B cell (primary cell): ENCODE results near the gene XPNPEP3. TPM values are rescaled to one million over a fixed set of nuclear protein-coding genes. Genes with fewer than 3 reads are reported as not detected.
"Not testable (repeated sequence)": the region's sequence is repeated elsewhere in the genome, so short reads cannot be mapped to it uniquely, and the experiment has no call there.

Experiments used
- ATAC-seq: fragments of 200-7000 bp; cut with Tn5 transposase; one replicate; pipeline ENCODE4 v1.10.0; 2021; ENCODE audit warnings: low read depth, mild to moderate bottlenecking, moderate number of reproducible peaks, moderate library complexity
- CTCF ChIA-PET: fragments of 350-600 bp; sonication (Branson Sonifier 250); formaldehyde crosslinking; loops from one replicate; lab custom pipeline; 2021; ENCODE audit warnings: antibody characterized with exemption, inconsistent platforms; lab: Charles Lee
- POLR2A ChIA-PET: fragments of 350-600 bp; sonication (Branson Sonifier 250); formaldehyde crosslinking; loops from one replicate; lab custom pipeline; 2021; ENCODE audit warnings: antibody characterized with exemption; lab: Charles Lee
- DNase-seq: peaks from one replicate; pipeline ENCODE4 v3.0.0; 2013
- H2AFZ ChIP-seq: 2 replicates; pipeline ENCODE4 v1.6.1; 2012; ENCODE audit warnings: mild to moderate bottlenecking, low read depth, low read length; ENCODE audit not compliant: insufficient read depth, poor library complexity, severe bottlenecking
- H3K27ac ChIP-seq, 2 donors: 1 replicate in 1 of 2; 2 replicates in 1 of 2; pipeline ENCODE4 v1.5.1; 2012 to 2013; ENCODE audit warnings: low read length in 2 of 2, mild to moderate bottlenecking in 2 of 2, moderate library complexity in 1 of 2
- H3K27me3 ChIP-seq, 4 experiments: fragments of 200-600 bp in 1 of 4; sonication (generic) in 1 of 4; replicated peaks in 1 of 4; 1 replicate in 2 of 4; 2 replicates in 2 of 4; pipeline versions ENCODE4 v1.6.1 to v1.7.0; 2013 to 2016; ENCODE audit warnings: low read length in 3 of 4, mild to moderate bottlenecking in 2 of 4, mixed read lengths in 1 of 4, moderate library complexity in 1 of 4; ENCODE audit not compliant: insufficient read depth in 4 of 4, control insufficient read depth in 3 of 4; ENCODE audit errors: control extremely low read depth in 1 of 4
- H3K36me3 ChIP-seq, 2 experiments: replicated peaks in 1 of 2; 1 replicate in 1 of 2; 2 replicates in 1 of 2; pipeline versions ENCODE4 v1.6.1 to v1.7.1; 2013; ENCODE audit warnings: low read length in 1 of 2; ENCODE audit not compliant: insufficient read depth in 2 of 2, control insufficient read depth in 1 of 2; ENCODE audit errors: control extremely low read depth in 1 of 2, extremely low read depth in 1 of 2
- H3K4me1 ChIP-seq, 2 donors: fragments of 200-600 bp in 1 of 2; sonication (generic) in 1 of 2; 1 replicate in 1 of 2; 2 replicates in 1 of 2; pipeline versions ENCODE4 v1.5.1 to v1.6.1; 2013 to 2017; ENCODE audit warnings: low read length in 2 of 2; ENCODE audit not compliant: control insufficient read depth in 2 of 2, insufficient read depth in 2 of 2
- H3K4me2 ChIP-seq: replicated peaks from 2 replicates; pipeline ENCODE3; 2012; ENCODE audit warnings: mild to moderate bottlenecking, low read depth, low read length; ENCODE audit not compliant: poor library complexity, severe bottlenecking
- H3K4me3 ChIP-seq, 5 experiments: fragments of 200-600 bp in 1 of 5; sonication (generic) in 1 of 5; 1 replicate in 3 of 5; 2 replicates in 2 of 5; pipeline versions ENCODE4 v1.5.1 to v1.7.0; 2011 to 2016; ENCODE audit warnings: low read length in 4 of 5, mild to moderate bottlenecking in 4 of 5, low read depth in 2 of 5, control low read depth in 1 of 5, moderate library complexity in 1 of 5; ENCODE audit not compliant: insufficient read depth in 1 of 5; ENCODE audit errors: control extremely low read depth in 1 of 5, extremely low read depth in 1 of 5
- H3K79me2 ChIP-seq: fragments of 200-600 bp; sonication (generic); one replicate; pipeline ENCODE4 v1.6.0; 2016; ENCODE audit warnings: low read length; ENCODE audit not compliant: control insufficient read depth, insufficient read depth
- H3K9ac ChIP-seq: fragments of 200-600 bp; sonication (generic); 2 replicates; pipeline ENCODE4 v1.6.1; 2017; ENCODE audit warnings: mild to moderate bottlenecking, low read length, moderate library complexity
- H3K9me3 ChIP-seq, 3 donors: one replicate each; pipeline versions ENCODE4 v1.6.1 to v1.7.1; 2013; ENCODE audit warnings: low read length in 2 of 3; ENCODE audit not compliant: control insufficient read depth in 2 of 3, insufficient read depth in 1 of 3; ENCODE audit errors: control extremely low read depth in 1 of 3
- H4K20me1 ChIP-seq: 2 replicates; pipeline ENCODE4 v1.6.0; 2012; ENCODE audit warnings: mild to moderate bottlenecking, low read length; ENCODE audit not compliant: insufficient read depth, control insufficient read depth, poor library complexity, severe bottlenecking
- H3K27ac Mint-ChIP-seq: one replicate; pipeline ENCODE4 v1.8.0; 2021; ENCODE audit warnings: mixed read lengths
- H3K27me3 Mint-ChIP-seq: one replicate; pipeline ENCODE4 v1.8.0; 2021; ENCODE audit warnings: mixed read lengths
- H3K4me1 Mint-ChIP-seq: one replicate; pipeline ENCODE4 v1.8.0; 2021; ENCODE audit warnings: mixed read lengths
- H3K4me3 Mint-ChIP-seq: one replicate; pipeline ENCODE4 v1.8.0; 2021; ENCODE audit warnings: mixed read lengths
- H3K9me3 Mint-ChIP-seq: one replicate; pipeline ENCODE4 v1.8.0; 2022; ENCODE audit warnings: mixed read lengths; ENCODE audit not compliant: insufficient read depth
- EZH2 ChIP-seq: IDR thresholded peaks from 2 replicates; pipeline ENCODE4 v1.6.1; 2012; ENCODE audit warnings: borderline replicate concordance, low read depth, mild to moderate bottlenecking, moderate library complexity, low read length; ENCODE audit not compliant: insufficient read depth, poor library complexity, severe bottlenecking
- WGBS: methylation state at CpG from one replicate; pipeline ENCODE4 v1.1.5; 2013; ENCODE audit warnings: missing lambda C conversion rate; ENCODE audit not compliant: insufficient coverage; 5-methylcytosine and 5-hydroxymethylcytosine counted together
- intact Hi-C: fragments of 100-400 bp; cut with micrococcal nuclease; formaldehyde crosslinking; loops from one replicate; pipeline ENCODE4 v1.10.0; 2022
- polyA plus RNA-seq: library from polyadenylated mRNA; depleted of rRNA; stranded (reverse); fragments of >200 nt; gene quantifications from 2 replicates; pipeline ENCODE4 v1.2.3, GENCODE V29; 2012
- total RNA-seq, 2 donors: library from RNA; stranded (reverse); fragments of 120-200 nt in 1 of 2; gene quantifications; 1 replicate in 1 of 2; 2 replicates in 1 of 2; pipeline versions ENCODE4 v1.2.3 to v1.2.4, GENCODE V29; 2013 to 2022
- TF ChIP-seq, protein P1 (sequence below): fragments of 200-600 bp; IDR thresholded peaks from one replicate; pipeline ENCODE4 v1.8.0; 2022; ENCODE audit warnings: antibody characterized with exemption, mild to moderate bottlenecking

The XPNPEP3 gene
- total and polyA plus RNA-seq, 2 donors (not counting 1 experiment from before 2014, with no cell fraction given), result 7.9 to 18.9 TPM

DNA sequence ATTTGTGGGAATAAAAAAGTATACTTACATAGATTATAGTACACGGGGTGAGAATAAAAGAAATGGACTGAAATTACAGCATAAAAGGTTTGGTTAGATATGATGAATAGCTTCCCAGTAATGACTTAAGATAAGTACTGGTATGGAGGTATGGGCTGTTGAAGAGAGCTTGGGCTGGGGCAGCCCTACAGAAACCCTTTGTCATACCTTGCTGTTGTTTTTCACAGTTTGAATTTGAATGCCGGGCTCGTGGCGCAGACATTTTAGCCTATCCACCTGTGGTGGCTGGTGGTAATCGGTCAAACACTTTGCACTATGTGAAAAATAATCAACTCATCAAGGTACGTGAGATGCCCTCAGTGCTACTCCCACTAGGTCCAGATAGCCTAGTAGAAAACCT lies 51.9 kb downstream of the XPNPEP3 start:
- no peaks in the 10 kb centered on the region for H3K4me1 Mint-ChIP-seq
- H3K4me1 ChIP-seq, result no peaks in the 10 kb centered on the region
- ChIA-PET POLR2A (no interaction called here), CTCF (interaction anchor here (0.6 to 1.3 kb wide), 3 partner anchors 10 to 97 kb away, joined by 4 to 15 read pairs (median 6); no protein-coding TSS in a partner anchor)
- H3K36me3 ChIP-seq, result peaks cover 3 to 15% of the 10 kb centered on the region in 2 experiments
- H3K9me3 Mint-ChIP-seq, result no peaks in the 10 kb centered on the region
- TF ChIP-seq EZH2, result no peak
- TF ChIP-seq, protein P1, sequence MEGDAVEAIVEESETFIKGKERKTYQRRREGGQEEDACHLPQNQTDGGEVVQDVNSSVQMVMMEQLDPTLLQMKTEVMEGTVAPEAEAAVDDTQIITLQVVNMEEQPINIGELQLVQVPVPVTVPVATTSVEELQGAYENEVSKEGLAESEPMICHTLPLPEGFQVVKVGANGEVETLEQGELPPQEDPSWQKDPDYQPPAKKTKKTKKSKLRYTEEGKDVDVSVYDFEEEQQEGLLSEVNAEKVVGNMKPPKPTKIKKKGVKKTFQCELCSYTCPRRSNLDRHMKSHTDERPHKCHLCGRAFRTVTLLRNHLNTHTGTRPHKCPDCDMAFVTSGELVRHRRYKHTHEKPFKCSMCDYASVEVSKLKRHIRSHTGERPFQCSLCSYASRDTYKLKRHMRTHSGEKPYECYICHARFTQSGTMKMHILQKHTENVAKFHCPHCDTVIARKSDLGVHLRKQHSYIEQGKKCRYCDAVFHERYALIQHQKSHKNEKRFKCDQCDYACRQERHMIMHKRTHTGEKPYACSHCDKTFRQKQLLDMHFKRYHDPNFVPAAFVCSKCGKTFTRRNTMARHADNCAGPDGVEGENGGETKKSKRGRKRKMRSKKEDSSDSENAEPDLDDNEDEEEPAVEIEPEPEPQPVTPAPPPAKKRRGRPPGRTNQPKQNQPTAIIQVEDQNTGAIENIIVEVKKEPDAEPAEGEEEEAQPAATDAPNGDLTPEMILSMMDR, result no peak
- no peak overlapping the region for H3K4me3 Mint-ChIP-seq
- no peak overlapping the region for H3K27ac Mint-ChIP-seq
- intact Hi-C loops, result no loop called here
- no peaks in the 10 kb centered on the region for H3K27me3 ChIP-seq
- H3K27ac ChIP-seq, result no peak overlapping the region
- no peak overlapping the region for H2AFZ ChIP-seq
- no peak for DNase-seq
- 83% methylated on average over 3 of the region's 6 CpGs for WGBS
- no peaks in the 10 kb centered on the region for H3K9me3 ChIP-seq
- H3K27me3 Mint-ChIP-seq, result no peaks in the 10 kb centered on the region
- H3K4me2 ChIP-seq, result no peak overlapping the region
- H4K20me1 ChIP-seq, result no peaks in the 10 kb centered on the region
- no peak overlapping the region for H3K9ac ChIP-seq
- no peaks in the 10 kb centered on the region for H3K79me2 ChIP-seq
- no peak for ATAC-seq
- no peak overlapping the region for H3K4me3 ChIP-seq

DNA sequence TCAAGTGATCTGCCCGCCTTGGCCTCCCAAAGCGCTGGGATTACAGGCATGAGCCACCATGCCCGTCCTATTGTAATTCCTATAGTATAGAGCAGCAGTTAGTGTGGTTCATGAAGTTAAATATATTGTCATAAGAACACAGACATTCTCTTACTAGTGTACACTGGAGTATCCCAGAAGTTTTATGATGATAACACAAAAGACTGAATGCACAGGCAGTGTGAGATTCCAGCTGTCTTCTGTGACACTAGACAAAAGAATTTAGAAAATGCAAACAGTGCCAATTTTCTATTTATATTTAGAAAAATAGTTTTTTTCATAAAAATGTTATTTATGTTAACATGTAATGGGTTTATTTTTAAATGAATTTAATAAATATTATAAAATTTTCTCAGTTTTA lies 54.8 kb downstream of the XPNPEP3 start:
- whole genome bisulfite sequencing, result no CpG with 5 or more reads among the region's 3 CpGs
- no peak for ATAC-seq
- no peak overlapping the region for H3K27ac Mint-ChIP-seq
- no peaks in the 10 kb centered on the region for H4K20me1 ChIP-seq
- H3K36me3 ChIP-seq, result peaks cover 3 to 22% of the 10 kb centered on the region in 2 experiments
- no peak for TF ChIP-seq EZH2
- TF ChIP-seq, protein P1, result no peak
- ChIA-PET CTCF (interaction anchor here (0.7 kb wide), 1 partner anchor 13 kb away, joined by 3 read pairs; no protein-coding TSS in a partner anchor), POLR2A (no interaction called here)
- no peak overlapping the region for H3K4me2 ChIP-seq
- no peaks in the 10 kb centered on the region for H3K9me3 Mint-ChIP-seq
- H3K27me3 Mint-ChIP-seq, result no peaks in the 10 kb centered on the region
- H3K4me1 Mint-ChIP-seq, result no peaks in the 10 kb centered on the region
- H3K79me2 ChIP-seq, result no peaks in the 10 kb centered on the region
- H3K27me3 ChIP-seq, result no peaks in the 10 kb centered on the region
- H3K4me3 Mint-ChIP-seq, result no peak overlapping the region
- H3K4me3 ChIP-seq, result no peak overlapping the region
- intact Hi-C loops, result no loop called here
- no peaks in the 10 kb centered on the region for H3K4me1 ChIP-seq
- H3K9me3 ChIP-seq, result no peaks in the 10 kb centered on the region
- no peak for DNase-seq
- no peak overlapping the region for H3K9ac ChIP-seq
- no peak overlapping the region for H2AFZ ChIP-seq
- no peak overlapping the region for H3K27ac ChIP-seq

DNA sequence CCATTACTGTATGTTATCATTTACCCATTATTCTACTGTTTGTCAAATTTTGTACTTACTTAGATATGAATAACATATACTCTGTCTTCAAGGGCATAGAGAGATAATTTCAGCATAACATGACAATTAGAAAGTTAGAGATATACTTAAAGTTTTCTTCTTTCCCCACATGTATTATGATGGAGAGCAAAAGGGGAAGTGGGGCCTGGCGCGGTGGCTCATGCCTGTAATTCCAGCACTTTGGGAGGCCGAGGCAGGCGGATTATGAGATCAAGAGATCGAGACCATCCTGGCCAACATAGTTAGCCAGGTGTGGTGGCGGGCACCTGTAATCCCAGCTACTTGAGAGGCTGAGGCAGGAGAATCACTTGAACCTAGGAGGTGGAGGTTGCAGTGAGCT lies 56.0 kb downstream of the XPNPEP3 start:
- POLR2A ChIA-PET, H3K9ac ChIP-seq, CTCF ChIA-PET, H3K9me3 ChIP-seq, intact Hi-C loops, H3K27me3 Mint-ChIP-seq, H3K27me3 ChIP-seq, DNase-seq, H3K79me2 ChIP-seq, H3K27ac Mint-ChIP-seq, H3K4me3 ChIP-seq, H3K4me1 ChIP-seq, ATAC-seq, H4K20me1 ChIP-seq, H3K9me3 Mint-ChIP-seq, H3K4me1 Mint-ChIP-seq, H3K4me3 Mint-ChIP-seq, H2AFZ ChIP-seq, H3K4me2 ChIP-seq, H3K27ac ChIP-seq: not testable (repeated sequence)
- 96% methylated on average over 4 of the region's 6 CpGs for WGBS
- H3K36me3 ChIP-seq, result peaks cover 3 to 19% of the 10 kb centered on the region in 2 experiments
